Neural cell (in vitro differentiated cells): ENCODE measurements around the gene ZMAT5. TPM values are rescaled to one million over a fixed set of nuclear protein-coding genes. Genes with fewer than 3 reads are reported as not detected.

Experiments used
- H2AFZ ChIP-seq: fragments of 200-600, 300-800 bp; sonication (generic), shearing (Covaris generic); 2 replicates; pipeline ENCODE4 v1.6.0; 2014; ENCODE audit warnings: low read depth, mild to moderate bottlenecking, antibody characterized with exemption, low read length, moderate library complexity
- H3F3A ChIP-seq: fragments of 200-600 bp; shearing (Covaris generic); 2 replicates; pipeline ENCODE4 v1.6.1; 2016; ENCODE audit warnings: mild to moderate bottlenecking, moderate library complexity, mixed read lengths, antibody characterized with exemption, low read length; ENCODE audit not compliant: insufficient read depth, poor library complexity, severe bottlenecking
- H3K27ac ChIP-seq: fragments of 200-600, 300-800 bp; sonication (generic), shearing (Covaris generic); 2 replicates; pipeline ENCODE4 v1.5.1; 2014; ENCODE audit warnings: mild to moderate bottlenecking, low read length, moderate library complexity
- H3K27me3 ChIP-seq: fragments of 300-800, 200-600 bp; sonication (generic), shearing (Covaris generic); 2 replicates; pipeline ENCODE4 v1.6.0; 2014; ENCODE audit warnings: mild to moderate bottlenecking, low read depth, low read length, moderate library complexity; ENCODE audit not compliant: insufficient read depth
- H3K36me3 ChIP-seq: fragments of 300-800, 200-600 bp; sonication (generic), shearing (Covaris generic); 2 replicates; pipeline ENCODE4 v1.5.1; 2014; ENCODE audit warnings: mild to moderate bottlenecking, antibody characterized with exemption, low read length, moderate library complexity; ENCODE audit not compliant: insufficient read depth
- H3K4me2 ChIP-seq: fragments of 300-800, 200-600 bp; sonication (generic), shearing (Covaris generic); 2 replicates; pipeline ENCODE4 v1.6.0; 2014; ENCODE audit warnings: mild to moderate bottlenecking, low read length
- H3K4me3 ChIP-seq: fragments of 300-800, 200-600 bp; sonication (generic), shearing (Covaris generic); 2 replicates; pipeline ENCODE4 v1.5.1; 2014; ENCODE audit warnings: mild to moderate bottlenecking, low read length, moderate library complexity
- H3K79me2 ChIP-seq: fragments of 200-600 bp; shearing (Covaris generic); replicated peaks from 2 replicates; pipeline ENCODE4 v1.6.0; 2014; ENCODE audit warnings: mild to moderate bottlenecking, low read length, moderate library complexity; ENCODE audit not compliant: insufficient read depth
- H3K9ac ChIP-seq: fragments of 300-800, 200-600 bp; sonication (generic), shearing (Covaris generic); 2 replicates; pipeline ENCODE4 v1.6.1; 2016; ENCODE audit warnings: mild to moderate bottlenecking, low read length, mixed read lengths
- H3K9me2 ChIP-seq: fragments of 200-600 bp; shearing (Covaris generic); 2 replicates; pipeline ENCODE4 v1.6.1; 2016; ENCODE audit warnings: mild to moderate bottlenecking, low read length, mixed read lengths; ENCODE audit not compliant: insufficient read depth
- H3K9me3 ChIP-seq: fragments of 200-600, 300-800 bp; sonication (generic), shearing (Covaris generic); 2 replicates; pipeline ENCODE4 v1.6.1; 2016; ENCODE audit warnings: mild to moderate bottlenecking, mixed run types, low read length, moderate library complexity, mixed read lengths
- H4K20me1 ChIP-seq: fragments of 200-600 bp; shearing (Covaris generic); 2 replicates; pipeline ENCODE4 v1.6.1; 2016; ENCODE audit warnings: mild to moderate bottlenecking, mixed run types; ENCODE audit not compliant: insufficient read depth
- CTCF ChIP-seq: fragments of 450-650 bp; IDR thresholded peaks from 2 replicates; pipeline ENCODE4 v1.5.1; 2014; ENCODE audit warnings: antibody characterized with exemption, mild to moderate bottlenecking, moderate library complexity; ENCODE audit not compliant: poor library complexity, severe bottlenecking
- EP300 ChIP-seq: fragments of 450-650 bp; conservative IDR thresholded peaks from 2 replicates; pipeline ENCODE4 v1.6.1; 2014; ENCODE audit warnings: antibody characterized with exemption, mild to moderate bottlenecking, moderate library complexity; ENCODE audit not compliant: poor library complexity, severe bottlenecking
- EZH2 ChIP-seq: fragments of 200-600, 300-800 bp; shearing (Covaris generic), sonication (generic); IDR thresholded peaks from 2 replicates; pipeline ENCODE4 v1.6.1; 2014; ENCODE audit warnings: antibody characterized with exemption, low read length, borderline replicate concordance, mild to moderate bottlenecking; ENCODE audit not compliant: insufficient read depth, poor library complexity, severe bottlenecking
- MXI1 ChIP-seq: fragments of 450-650 bp; conservative IDR thresholded peaks from 2 replicates; pipeline ENCODE4 v1.6.1; 2014; ENCODE audit warnings: antibody characterized with exemption, mild to moderate bottlenecking; ENCODE audit not compliant: poor library complexity, severe bottlenecking
- POLR2AphosphoS5 ChIP-seq: IDR thresholded peaks from 2 replicates; pipeline ENCODE4 v1.6.1; 2012
- RAD21 ChIP-seq: fragments of 450-650 bp; conservative IDR thresholded peaks from 2 replicates; pipeline ENCODE4 v1.6.1; 2014; ENCODE audit warnings: antibody characterized with exemption, mild to moderate bottlenecking, moderate library complexity
- SMC3 ChIP-seq: fragments of 450-650 bp; conservative IDR thresholded peaks from 2 replicates; pipeline ENCODE4 v1.6.1; 2014; ENCODE audit warnings: antibody characterized with exemption, mild to moderate bottlenecking, moderate library complexity; ENCODE audit not compliant: poor library complexity
- TAF1 ChIP-seq: IDR thresholded peaks from 2 replicates; pipeline ENCODE4 v1.6.1; 2012; ENCODE audit warnings: low read depth
- polyA plus RNA-seq: library from polyadenylated mRNA; depleted of rRNA; stranded (reverse); fragments of >200 nt; gene quantifications from 2 replicates; pipeline ENCODE4 v1.2.3, GENCODE V29; 2014
- TF ChIP-seq, protein P1 (sequence below): IDR thresholded peaks from 2 replicates; pipeline ENCODE4 v1.6.1; 2012; ENCODE audit warnings: borderline replicate concordance

Gene ZMAT5
- polyA plus RNA-seq, 1 donor from 2014 or later = 54.9 TPM

- no peak for TF ChIP-seq CTCF
- TF ChIP-seq SMC3 = no peak
- TF ChIP-seq EP300 = no peak
- no peak for TF ChIP-seq EZH2
- TF ChIP-seq MXI1 = no peak
- no peak for TF ChIP-seq RAD21
- TF ChIP-seq TAF1 = no peak
- TF ChIP-seq, protein P1, sequence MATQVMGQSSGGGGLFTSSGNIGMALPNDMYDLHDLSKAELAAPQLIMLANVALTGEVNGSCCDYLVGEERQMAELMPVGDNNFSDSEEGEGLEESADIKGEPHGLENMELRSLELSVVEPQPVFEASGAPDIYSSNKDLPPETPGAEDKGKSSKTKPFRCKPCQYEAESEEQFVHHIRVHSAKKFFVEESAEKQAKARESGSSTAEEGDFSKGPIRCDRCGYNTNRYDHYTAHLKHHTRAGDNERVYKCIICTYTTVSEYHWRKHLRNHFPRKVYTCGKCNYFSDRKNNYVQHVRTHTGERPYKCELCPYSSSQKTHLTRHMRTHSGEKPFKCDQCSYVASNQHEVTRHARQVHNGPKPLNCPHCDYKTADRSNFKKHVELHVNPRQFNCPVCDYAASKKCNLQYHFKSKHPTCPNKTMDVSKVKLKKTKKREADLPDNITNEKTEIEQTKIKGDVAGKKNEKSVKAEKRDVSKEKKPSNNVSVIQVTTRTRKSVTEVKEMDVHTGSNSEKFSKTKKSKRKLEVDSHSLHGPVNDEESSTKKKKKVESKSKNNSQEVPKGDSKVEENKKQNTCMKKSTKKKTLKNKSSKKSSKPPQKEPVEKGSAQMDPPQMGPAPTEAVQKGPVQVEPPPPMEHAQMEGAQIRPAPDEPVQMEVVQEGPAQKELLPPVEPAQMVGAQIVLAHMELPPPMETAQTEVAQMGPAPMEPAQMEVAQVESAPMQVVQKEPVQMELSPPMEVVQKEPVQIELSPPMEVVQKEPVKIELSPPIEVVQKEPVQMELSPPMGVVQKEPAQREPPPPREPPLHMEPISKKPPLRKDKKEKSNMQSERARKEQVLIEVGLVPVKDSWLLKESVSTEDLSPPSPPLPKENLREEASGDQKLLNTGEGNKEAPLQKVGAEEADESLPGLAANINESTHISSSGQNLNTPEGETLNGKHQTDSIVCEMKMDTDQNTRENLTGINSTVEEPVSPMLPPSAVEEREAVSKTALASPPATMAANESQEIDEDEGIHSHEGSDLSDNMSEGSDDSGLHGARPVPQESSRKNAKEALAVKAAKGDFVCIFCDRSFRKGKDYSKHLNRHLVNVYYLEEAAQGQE = no peak
- TF ChIP-seq POLR2AphosphoS5 = no peak
- H3K79me2 ChIP-seq = no peaks in the 10 kb centered on the region
Measured at GRCh38 chr22:29740216-29740615, 26.6 kb downstream of the ZMAT5 start.

DNA sequence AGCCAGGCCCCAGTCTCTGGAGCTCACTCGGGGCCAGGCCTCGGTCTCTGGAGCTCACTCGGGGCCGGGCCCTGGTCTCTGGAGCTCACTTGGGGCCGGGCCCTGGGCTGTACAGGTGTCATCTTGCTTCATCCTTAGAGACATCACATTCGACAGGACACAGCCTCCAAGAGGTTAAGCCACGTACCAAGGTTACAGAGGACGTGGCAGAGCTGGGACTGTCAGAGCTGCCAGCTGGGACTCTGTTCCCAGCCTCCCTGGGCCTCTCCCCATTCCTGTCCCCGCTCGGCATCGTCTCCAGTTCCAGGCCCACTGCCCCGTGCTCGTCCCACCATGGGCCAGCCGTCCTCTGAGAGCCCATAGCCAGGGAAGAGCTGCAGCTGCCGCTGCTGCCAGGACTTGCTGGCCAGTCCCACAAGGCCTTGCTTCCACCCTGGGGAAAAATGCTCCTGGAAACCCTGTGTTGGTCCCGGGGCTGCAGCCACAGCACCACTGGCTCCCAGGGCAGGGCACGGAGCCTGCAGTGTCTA lies 27.4 kb downstream of the ZMAT5 start:
- Histone ChIP-seq H3K79me2 (no peaks in the 10 kb centered on the region), H3K27me3 (no peaks in the 10 kb centered on the region), H2AFZ (no peak overlapping the region), H3K9me3 (no peaks in the 10 kb centered on the region), H3K9me2 (no peaks in the 10 kb centered on the region), H3K9ac (no peak overlapping the region), H3K27ac (no peak overlapping the region), H3K36me3 (no peaks in the 10 kb centered on the region), H3K4me3 (no peak overlapping the region), H3K4me2 (no peak overlapping the region), H3F3A (no peaks in the 10 kb centered on the region), H4K20me1 (no peaks in the 10 kb centered on the region)
- TF ChIP-seq CTCF (no peak), MXI1 (no peak), POLR2AphosphoS5 (no peak), TAF1 (no peak), EP300 (no peak), EZH2 (no peak), SMC3 (no peak), RAD21 (no peak)
- TF ChIP-seq, protein P1 = no peak

More at GRCh38 chr22:29740216-29740615, 26.6 kb downstream of the ZMAT5 start:
- no peak overlapping the region for H3K4me2 ChIP-seq
- H3K27ac ChIP-seq = no peak overlapping the region
- no peaks in the 10 kb centered on the region for H3K9me3 ChIP-seq
- no peak overlapping the region for H2AFZ ChIP-seq
- H3F3A ChIP-seq = no peaks in the 10 kb centered on the region
- no peak overlapping the region for H3K9ac ChIP-seq
- H3K27me3 ChIP-seq = no peaks in the 10 kb centered on the region
- no peaks in the 10 kb centered on the region for H3K36me3 ChIP-seq
- no peak overlapping the region for H3K4me3 ChIP-seq
- no peaks in the 10 kb centered on the region for H4K20me1 ChIP-seq
- H3K9me2 ChIP-seq = no peaks in the 10 kb centered on the region
